ENCODE measurements around the gene FHIT.

FHIT gene

DNA sequence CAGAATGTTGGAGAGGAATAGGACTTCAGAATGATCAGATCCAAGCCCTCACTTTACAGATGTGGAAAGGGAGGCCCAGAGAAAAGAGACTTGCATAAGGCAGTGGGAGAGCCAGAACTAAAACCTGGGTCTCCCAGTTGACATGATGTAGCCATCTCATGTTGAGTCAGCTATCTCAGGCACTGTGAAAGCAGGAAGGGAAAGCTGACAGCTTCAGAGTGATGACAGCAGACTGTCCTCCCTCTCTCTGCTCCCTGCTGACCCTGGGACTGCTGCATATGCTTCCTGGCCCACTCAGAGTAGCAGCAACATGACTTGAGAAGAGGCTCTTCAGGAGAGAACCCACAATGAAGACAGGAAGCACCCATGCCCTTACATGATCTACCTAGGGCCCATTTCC, 14.7 kb downstream of the FHIT start:
- in situ Hi-C loops (cut with MboI; ENCODE audit: low sequenced_read_pairs, unreplicated experiment) = no loop called here
- no peak for TF ChIP-seq CTCF (IDR thresholded peaks at IDR 0.05; ENCODE audit: borderline replicate concordance, control extremely low read depth, extremely low read depth, insufficient read depth, missing control alignments)
- peak; percentile 51 for DNase-seq (ENCODE audit: low spot score)

DNA sequence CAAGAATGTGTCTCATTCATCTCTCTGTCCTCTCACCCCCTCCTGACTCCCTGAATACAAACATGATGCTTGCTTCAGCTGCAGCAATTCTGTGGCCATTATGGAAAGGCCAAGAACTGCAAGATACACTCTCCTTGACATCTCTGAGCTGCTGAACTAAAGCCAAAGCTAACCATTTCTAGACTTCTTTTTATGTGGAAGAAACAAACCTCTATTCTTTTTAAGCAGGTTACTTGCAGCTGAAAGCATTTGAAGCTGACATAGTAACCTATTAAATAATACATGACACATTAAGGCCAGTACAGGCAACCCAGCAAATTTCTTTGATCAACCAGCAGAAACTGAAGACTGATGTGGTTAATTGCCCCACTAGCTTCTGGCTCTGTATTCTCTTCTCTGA, 17.5 kb downstream of the FHIT start:
- TF ChIP-seq CTCF (IDR thresholded peaks at IDR 0.05; ENCODE audit: borderline replicate concordance, control extremely low read depth, extremely low read depth, insufficient read depth, missing control alignments) = no peak
- in situ Hi-C loops (cut with MboI; ENCODE audit: low sequenced_read_pairs, unreplicated experiment) = no loop called here
- no peak for DNase-seq (ENCODE audit: low spot score)

DNA sequence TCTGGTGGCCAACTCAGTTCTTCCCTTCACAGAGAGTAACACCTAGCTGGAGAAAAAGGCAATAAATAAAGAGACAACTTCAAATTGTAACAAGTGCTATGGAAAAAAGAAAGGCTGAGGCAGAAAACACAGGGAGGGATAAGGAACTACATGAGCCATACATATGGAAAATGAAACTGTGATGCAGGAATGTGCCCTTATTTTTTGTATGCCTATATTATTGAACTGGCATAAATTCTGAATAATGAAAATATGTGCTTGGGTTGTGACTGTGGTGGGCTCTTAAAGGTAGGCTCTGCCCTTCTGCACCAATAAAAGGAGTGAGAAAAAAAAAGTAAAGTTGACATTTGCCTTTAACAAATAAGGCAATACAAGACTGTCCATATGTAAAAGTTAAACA, 19.6 kb downstream of the FHIT start:
- TF ChIP-seq CTCF (IDR thresholded peaks at IDR 0.05; ENCODE audit: borderline replicate concordance, control extremely low read depth, extremely low read depth, insufficient read depth, missing control alignments) = no peak
- no peak for DNase-seq (ENCODE audit: low spot score)
- in situ Hi-C loops (cut with MboI; ENCODE audit: low sequenced_read_pairs, unreplicated experiment) = no loop called here

DNA sequence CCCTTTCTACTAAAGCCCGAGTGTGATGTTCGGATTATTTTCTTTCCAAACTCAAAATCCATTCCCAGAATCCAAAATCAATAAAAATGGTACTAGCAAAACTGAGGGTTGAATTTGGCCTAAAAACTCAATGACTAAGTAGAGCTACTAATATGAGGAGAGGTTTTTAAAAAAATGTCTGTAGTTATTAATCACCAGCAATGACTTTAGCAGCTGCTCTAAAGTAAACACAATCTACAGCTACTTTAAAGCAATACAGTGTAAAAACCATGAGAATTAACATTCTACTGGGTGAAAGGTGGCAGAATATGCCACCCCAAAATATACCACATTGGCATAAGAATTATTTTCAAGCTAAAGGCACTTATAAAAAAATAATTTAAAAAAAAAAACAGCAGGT, 23.5 kb downstream of the FHIT start:
- in situ Hi-C loops (cut with MboI; ENCODE audit: low sequenced_read_pairs, unreplicated experiment) = no loop called here
- TF ChIP-seq CTCF (IDR thresholded peaks at IDR 0.05; ENCODE audit: borderline replicate concordance, control extremely low read depth, extremely low read depth, insufficient read depth, missing control alignments) = no peak
- no peak for DNase-seq (ENCODE audit: low spot score)

GRCh38 chr3:61226166-61226686, 25.0 kb downstream of the FHIT start:
- in situ Hi-C loops (cut with MboI; ENCODE audit: low sequenced_read_pairs, unreplicated experiment) = no loop called here
- TF ChIP-seq CTCF (IDR thresholded peaks at IDR 0.05; ENCODE audit: borderline replicate concordance, control extremely low read depth, extremely low read depth, insufficient read depth, missing control alignments) = no peak
- DNase-seq (ENCODE audit: low spot score) = no peak

DNA sequence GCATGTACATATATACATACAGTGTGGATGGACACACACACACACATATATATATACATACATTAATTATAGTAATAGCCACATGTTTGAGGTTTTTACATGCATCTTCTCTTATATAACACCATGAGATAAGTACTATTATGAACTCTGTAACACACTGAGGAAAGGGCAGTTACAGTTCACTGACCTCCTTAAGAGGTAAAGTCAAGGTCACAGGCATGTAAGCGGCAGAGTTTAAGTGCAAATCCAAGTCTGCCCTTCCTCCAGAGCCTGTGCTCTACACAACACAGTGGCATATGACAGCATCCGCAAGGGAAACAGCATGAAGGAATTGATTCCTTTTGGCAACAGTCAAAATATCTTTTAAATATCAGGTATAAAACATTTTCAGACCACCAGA, 26.4 kb downstream of the FHIT start:
- in situ Hi-C loops (cut with MboI; ENCODE audit: low sequenced_read_pairs, unreplicated experiment) = no loop called here
- no peak for TF ChIP-seq CTCF (IDR thresholded peaks at IDR 0.05; ENCODE audit: borderline replicate concordance, control extremely low read depth, extremely low read depth, insufficient read depth, missing control alignments)

DNA sequence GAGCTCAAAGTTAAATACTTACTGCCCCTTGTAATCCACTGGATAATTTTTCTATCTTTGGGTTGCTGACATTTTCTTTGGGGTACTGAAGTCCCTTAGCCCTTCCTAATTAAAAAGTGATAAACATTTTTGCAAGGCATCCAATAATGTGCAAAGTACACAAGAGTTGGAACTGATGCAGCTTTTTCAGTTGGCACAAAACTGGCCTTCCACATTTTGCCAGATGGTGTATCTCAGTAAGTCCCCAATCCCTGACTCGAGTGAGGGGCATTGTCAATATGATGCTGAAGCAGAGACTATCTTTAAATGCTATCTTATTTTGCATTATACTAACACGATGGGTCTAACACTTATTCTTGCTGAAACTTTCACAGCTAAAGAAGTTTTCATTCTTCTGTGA, 27.8 kb downstream of the FHIT start:
- no peak for TF ChIP-seq CTCF (IDR thresholded peaks at IDR 0.05; ENCODE audit: borderline replicate concordance, control extremely low read depth, extremely low read depth, insufficient read depth, missing control alignments)
- in situ Hi-C loops (cut with MboI; ENCODE audit: low sequenced_read_pairs, unreplicated experiment) = no loop called here
- DNase-seq (ENCODE audit: low spot score) = no peak

More for the DNA sequence above, 26.4 kb downstream of the FHIT start:
- no peak for DNase-seq (ENCODE audit: low spot score)
